NT2/D1 (cell line): ENCODE data around the gene SLC1A2.

Source experiments
- SUZ12 ChIP-seq: IDR thresholded peaks from 2 replicates; pipeline ENCODE4 v1.6.1; 2011; ENCODE audit not compliant: insufficient read length, insufficient read depth; ENCODE audit errors: extremely low read depth
- YY1 ChIP-seq: IDR thresholded peaks from 2 replicates; pipeline ENCODE4 v1.6.1; 2011; ENCODE audit not compliant: insufficient read length, insufficient read depth
- ZNF274 ChIP-seq: IDR thresholded peaks from 2 replicates; pipeline ENCODE4 v1.6.1; 2011; ENCODE audit warnings: mild to moderate bottlenecking, low read depth, low read length

DNA sequence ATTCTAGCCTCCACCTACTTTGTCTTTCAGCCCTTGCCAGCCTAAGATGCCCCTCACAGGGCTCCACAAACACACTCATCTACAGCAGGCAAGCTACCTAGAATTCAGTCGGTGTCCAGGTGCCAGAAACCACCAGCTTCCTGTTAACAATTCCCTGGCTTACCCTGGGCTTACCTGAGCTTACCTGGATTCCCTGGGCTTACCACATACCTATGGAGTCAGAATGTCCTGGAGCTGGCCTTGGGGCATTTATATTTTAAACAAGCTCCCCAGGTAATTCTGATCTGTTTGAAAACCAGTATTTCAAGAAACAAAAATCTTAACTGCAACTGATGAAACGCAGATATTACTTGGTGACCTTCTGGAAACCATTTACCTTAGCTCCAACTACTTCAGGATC lies 123.6 kb downstream of the SLC1A2 start:
- no peak for TF ChIP-seq ZNF274
- no peak for TF ChIP-seq YY1
- no peak for TF ChIP-seq SUZ12
